GM18907 (cell line): ENCODE results near the gene ARHGAP26.

ENCODE experiments used
- ATAC-seq: cut with Tn5 transposase; IDR thresholded peaks from one replicate; pipeline ENCODE4 v1.9.1; 2021; ENCODE audit warnings: mild to moderate bottlenecking, moderate library complexity; ENCODE audit not compliant: unreplicated experiment

The ARHGAP26 gene

DNA sequence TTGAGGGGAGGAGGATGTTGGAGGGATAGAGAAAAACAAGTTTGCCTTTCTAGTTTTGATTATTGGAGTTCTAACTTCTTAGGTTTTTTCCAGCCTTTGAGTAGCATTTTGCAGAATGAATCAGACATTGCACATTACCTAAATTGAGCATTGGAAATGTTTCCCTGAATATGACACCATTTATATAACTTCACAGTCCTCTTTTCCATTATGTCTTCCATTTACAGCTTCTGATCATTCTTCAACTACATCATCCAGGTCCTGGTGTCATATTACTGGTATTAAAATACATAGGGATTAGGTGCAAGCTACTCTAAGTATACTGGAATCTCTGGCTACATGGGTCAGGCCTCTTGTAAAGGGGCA is 286.1 kb downstream of the ARHGAP26 start:
- ATAC-seq, result no peak

DNA sequence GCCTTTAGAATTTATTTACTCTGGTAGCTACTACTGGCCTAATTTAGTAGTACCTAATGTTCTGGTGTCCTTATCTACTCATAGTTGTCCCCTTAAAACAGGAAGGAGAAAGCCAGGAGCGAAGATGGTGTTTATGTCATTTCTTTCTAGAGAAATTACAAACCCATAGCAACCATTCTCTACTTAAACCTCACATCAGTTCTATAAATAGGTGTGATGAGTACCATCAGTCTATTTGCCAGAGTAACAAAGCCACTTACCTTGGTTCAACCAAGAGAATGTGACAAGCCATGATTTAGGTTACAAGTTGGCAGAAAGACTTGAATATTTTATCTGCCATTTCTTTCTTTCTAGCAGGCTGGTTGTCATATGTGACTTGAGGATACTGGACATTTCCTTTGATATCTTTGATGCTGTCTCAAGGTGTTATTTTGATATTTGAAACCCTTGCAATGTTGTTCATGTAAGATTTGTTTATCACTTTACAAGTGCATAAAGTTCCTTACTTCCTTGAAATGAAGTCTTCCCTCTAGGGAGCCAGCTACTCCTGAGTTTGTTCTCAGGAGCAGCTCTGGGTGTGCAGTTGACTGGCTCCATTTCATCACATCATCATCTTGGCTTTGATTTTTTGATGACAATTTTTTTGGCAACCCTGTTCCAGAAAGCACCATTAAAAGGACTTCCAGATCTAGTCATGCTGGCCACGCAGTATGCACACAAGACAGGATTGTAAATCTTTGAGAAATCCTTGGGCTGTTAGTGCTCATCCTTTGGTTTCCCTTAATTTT is 286.8 kb downstream of the ARHGAP26 start:
- peak; percentile 41 for ATAC-seq

DNA sequence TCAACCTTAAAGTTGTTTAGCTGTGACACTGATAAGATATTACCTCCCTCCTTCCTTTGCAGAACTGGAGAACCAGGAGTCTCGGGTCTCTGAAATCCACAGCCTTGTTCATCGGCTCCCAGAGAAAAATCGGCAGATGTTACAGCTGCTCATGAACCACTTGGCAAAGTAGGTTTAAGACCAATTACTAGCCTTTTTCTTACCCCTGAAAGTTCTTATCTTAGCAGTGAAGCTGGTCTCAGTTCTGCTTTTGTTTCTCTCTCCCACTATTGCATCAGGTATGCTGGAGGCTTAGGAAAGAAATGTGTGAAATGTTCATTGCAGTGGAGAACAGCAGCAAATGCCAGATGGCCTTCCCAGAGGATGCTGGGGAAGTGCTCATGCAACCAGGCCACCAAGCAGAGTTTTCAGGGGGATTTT is 287.4 kb downstream of the ARHGAP26 start:
- ATAC-seq, result peak; percentile 40

DNA sequence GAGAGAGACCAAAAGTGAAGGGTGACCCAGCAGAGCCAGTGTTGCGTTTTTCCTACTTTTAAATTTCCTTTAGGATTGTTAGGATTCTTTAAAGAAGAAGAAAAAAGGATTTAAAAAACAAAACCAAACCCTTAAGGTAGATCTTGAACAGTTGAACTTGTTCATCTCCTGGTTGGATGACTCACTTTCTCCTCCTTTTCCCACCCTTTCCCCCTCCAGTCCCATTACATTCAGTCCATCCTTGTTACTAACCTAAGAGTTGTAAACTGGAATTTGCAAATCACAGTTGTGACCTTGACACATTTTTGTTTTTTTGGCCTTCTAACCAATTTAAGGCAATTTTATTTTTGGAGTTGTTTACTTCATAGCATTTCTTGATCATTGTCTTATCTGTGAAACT is 289.2 kb downstream of the ARHGAP26 start:
- ATAC-seq, result no peak

DNA sequence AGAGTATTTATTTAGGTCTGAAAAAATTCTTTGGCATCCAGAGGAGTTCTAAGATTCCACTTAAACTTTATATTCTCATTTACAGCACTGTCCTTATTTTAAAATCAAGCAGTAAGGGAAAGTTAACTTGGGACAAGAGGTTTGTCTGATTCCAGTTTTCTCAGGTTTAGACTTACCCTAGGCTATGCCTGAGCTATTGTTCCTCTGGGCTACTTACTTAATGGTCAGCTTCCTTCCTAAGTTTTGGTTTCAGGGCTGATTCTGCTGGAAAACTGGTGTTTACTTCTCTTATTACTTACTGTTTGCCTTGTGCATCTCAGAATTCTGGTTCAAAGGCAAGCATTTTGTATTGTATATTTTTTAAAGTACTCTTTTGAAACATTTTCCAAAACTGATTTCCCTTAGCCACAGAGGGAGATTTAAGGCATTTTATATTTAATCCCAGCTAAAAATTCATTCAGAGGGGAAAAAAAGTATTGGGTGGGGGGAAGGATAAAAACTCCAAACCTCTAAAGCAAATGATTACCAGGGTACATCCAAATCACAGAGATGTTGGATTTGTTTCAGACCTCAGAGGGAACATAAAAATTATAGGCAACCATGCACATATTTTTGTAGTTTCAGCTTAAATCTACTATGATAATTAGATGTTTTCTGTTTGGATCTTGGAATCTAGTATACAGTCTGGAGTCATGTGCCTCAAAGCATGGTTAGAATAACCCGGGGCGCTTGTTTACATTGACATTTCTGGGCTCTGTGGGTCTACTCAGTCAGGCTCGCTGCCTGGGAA is 290.0 kb downstream of the ARHGAP26 start:
- no peak for ATAC-seq

DNA sequence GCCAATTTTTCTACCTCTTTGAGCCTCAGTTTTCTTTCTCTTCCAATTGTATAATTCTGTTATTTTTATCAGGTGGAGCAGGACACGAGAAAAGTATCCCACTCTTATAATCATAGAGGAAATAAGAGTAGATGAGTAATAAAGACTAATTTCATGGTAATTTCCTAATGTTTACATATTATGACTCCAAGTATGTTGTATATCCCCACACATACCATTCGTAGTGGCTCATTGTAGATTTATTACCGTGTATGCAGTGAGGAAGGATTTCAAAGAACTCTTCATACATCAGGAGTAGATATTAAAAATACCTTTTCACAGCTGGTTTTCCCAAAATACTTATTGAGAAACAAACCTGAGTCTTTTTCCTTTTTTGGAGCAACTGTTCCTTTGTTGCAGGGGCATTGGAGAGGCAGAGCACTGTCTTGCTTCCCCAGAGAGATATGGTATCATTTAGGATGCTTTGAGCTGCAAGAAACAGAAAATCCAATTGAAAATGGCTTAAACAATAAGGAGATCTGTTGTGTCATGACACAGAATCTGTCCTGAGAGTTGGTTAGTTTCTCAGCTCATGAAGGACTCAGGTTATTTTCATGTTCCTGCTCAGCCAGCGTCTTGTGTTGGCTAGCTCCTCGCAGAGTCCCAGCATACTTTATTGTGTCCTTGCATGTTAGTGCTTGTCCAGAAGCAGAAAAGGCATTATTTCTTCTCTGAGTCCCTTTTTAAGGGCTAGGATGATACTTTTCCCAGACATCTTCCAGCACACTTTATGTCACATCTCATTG is 291.2 kb downstream of the ARHGAP26 start:
- ATAC-seq, result no peak

DNA sequence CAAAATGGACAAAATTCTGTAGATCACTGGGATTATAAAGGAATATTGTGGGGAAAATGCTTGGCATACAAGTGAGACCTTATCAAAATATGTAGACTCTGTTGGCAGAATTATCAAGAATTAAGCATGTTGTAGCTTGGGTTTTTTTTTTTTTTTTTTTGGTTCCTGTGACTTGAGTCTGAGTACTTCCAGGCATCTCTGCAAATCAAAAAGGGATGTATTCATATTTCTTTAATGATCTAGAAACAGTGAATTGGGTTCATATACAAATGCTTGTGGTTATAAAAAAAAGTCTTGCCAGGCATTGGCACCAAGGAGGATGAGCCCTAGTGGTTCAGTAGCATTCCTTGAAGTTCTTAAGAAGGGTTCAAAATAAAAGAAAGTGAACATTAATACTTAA is 292.2 kb downstream of the ARHGAP26 start:
- ATAC-seq, result no peak

DNA sequence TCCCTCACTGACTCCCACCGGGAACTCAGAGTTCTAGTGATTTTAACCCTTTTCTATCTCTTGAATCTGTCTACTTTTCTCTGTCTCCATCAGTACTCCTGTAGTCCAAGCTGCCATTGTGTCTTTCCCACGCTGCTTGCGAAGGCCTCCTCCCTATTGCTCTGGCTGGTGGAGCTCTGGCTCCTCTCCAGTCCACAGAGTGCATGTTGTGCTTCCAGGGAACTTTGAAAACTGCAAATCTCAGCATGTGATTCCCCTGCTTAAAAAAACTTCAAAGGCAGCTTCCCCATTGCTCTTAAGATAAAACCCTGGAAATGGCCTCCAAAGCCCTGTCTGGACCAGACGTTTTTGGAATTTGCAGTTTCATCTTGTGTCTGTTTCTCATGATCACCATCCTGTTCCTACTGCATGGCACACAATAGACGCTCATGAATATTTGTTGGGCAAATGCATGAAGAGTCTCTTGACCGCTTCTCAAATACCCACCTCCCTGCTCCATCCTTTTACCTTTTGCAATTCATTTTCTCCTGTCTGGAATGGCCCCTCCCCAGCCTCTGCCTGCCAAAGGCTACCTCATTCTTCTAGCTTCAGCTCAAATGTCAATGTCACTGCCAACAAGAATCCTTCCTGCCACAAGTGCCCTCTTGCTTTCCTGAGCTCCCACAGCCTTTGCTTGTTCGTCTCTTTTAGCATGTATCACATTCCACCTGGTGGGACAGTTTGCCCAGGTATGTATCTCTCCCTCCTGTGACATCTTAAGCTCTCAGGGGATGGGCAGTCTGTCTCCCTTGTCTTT is 293.2 kb downstream of the ARHGAP26 start:
- no peak for ATAC-seq

DNA sequence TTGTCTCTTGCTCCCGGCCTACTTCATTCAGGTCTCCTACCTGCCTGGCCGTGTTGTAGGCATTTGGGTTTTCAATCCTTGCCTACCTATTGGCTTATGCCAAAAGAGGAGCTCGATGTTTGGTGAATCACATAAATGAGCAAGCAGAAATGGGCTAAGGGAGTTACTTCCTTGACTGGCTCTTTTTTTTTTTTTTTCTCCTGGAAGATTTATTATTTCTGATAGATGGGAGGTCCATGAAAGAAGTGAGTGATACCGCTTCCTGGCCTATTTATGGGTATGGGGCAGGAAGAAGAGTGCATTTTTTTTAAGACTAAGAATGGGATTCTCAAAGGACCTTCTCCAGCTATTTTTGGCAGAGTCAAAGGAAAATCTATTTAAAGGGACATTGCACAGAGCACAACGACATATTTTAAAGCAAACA is 294.1 kb downstream of the ARHGAP26 start:
- no peak for ATAC-seq

DNA sequence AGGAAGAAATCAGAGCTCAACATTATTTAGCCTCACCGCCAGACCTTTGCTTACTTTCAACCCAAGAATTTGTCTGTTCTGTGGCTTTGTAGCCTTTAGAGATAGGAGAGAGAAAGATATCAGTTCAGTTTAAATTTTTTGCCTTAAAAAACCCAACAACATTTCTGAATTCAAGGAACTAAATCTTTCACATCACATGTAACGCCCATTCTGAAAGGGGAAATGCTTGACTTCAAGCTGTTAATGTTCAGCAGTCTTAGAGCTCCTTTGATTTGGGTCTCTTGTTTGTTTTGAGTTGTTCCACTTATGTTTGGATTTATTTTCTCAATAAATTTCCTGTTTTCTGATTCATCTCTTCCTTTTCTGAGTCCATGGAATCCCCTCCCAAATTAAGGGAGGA is 294.5 kb downstream of the ARHGAP26 start:
- ATAC-seq, result no peak

DNA sequence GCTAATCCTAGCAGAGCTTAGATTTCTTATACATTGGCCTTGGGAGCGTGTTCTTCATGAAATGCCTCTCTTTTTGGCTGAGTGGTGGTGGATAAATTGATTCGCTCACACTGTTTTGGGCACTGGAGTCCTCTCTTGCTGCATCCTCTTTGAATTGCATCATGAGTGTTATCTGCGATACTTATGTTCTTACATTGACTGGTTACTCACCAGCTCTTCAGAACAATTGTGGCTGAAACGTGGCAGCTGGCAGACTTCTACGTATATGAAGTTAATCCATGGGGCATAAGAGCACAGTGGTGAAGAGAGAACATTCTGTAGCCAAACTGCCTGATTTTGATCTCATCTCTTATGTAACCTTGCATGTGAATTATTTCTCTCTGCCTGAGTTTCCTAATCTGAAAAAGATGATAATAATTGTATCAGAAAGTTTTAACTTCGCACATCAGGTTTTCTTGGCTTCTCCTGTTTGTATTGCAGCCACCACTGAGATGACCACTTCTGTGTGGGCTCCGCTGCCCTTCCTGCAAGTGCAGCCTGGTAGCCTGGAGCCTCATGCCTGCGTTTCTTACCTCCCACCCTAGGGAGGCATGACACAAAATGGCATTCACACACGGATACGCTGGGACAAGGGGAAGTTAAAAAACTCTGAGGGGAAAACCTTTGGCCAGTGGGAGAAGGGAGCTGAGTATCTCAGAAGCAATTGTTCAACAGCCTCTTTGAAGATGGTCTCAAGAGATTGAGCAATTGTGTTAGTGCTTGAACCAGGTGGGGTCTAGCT is 295.2 kb downstream of the ARHGAP26 start:
- no peak for ATAC-seq

DNA sequence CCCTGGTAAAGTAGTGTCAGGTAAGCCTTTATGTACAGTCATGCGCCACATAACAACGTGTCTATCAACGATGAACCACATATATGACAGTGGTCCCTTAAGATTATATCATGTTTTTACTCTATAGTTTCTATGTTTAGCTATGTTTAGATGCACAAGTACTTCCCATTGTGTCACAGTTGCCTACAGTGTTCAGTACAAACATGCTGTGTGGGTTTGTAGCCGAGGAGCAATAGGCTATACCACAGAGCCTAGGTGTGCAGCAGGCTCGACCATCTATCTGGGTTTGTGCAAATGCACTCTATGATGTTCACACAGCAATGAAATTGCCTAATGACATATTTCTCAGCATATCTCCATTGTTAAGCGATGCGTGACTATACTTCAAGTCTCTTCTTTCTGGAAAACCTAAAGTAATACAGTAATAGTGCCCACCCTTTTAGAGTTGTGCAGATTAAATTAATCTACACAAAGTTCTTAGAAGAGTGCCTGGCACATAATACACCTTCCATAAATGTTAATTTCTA is 295.9 kb downstream of the ARHGAP26 start:
- ATAC-seq, result peak; percentile 9

DNA sequence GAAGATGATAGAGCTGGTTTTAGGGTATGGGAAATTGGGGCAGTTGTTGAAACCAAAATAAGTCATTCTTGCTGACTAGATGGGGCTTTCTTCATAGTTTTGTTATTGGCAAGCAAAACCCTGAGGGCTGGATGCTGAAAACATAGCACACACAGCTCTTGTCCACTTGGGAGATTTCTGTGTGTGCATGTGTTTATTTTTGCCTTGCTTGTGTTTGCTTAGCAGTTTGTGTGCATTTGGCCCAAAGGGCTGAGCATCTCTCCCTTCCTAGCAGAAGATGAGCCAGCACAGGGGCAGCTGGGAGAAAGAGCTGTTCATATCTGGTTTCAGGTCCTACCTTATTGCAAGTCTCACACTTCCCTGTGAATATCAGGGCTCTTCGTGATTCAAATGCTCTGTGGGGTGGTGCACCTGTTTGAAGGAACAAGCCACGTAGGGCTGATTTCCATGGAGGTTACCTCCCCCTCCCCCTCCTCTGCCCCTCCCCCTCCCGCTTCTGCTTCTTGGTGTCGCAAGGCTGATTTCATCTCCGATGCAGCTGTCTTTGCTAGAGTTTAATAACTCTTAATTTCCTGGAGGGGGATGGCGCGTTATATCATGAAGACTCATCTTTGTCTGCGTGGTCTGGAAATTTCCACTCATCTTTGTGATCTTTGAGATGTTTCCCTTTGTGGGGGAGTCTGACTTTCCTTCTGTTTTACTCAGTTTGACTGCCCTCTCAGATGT is 296.5 kb downstream of the ARHGAP26 start:
- ATAC-seq, result peak; percentile 70

DNA sequence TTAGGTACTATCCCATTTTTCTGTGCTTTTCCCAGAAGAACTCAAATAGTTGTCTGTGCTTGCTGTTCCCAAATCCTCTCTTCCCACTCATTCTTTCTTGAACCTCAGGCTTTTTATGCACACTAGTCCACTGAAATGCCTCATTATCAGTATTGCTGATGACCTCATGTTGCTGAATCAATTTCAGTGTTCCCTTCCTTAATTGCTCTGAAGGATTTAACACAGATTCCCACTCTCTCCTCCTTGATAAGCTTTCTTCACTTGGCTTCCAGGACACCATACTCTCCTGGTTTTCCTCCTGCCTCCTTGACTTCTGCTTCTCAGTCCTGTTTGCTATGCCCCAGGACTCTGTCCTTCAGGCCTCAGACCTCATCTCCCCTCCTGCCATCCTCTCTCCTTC is 298.5 kb downstream of the ARHGAP26 start:
- no peak for ATAC-seq

DNA sequence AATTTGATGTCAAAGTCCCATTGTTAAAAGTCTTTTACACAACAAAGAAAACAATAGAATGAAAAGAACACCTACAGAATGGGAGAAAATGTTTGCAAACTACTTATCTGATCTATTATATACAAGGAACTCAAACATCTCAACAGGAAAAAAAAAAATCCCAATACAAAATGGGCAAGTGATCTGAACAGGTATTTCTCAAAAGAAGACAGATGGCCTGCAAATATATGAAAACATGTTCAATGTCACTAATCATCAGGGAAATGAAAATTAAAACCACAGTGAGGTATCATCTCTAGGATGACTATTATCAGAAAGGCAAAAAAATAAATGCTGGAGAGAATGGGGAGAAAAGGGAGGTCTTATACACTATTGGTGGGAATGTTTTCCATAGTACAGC is 301.8 kb downstream of the ARHGAP26 start:
- ATAC-seq, result no peak

DNA sequence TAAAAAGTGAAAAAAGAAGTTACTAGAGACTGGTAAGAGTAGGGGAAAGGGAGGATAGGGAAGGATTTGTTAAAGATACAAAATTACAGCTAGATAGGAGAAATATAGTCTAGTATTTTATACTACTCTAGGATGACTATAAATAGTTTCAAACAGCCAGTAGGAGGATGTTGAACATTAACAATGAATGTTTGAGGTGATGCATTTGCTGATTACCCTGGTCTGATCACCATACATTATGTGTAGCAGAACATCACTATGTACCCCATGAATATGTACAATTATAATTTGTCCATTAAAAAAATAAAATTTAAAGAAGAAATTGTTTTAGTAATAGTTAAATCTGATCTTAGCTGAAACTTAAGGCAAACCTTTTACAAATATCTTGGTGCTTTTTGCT is 302.6 kb downstream of the ARHGAP26 start:
- no peak for ATAC-seq

DNA sequence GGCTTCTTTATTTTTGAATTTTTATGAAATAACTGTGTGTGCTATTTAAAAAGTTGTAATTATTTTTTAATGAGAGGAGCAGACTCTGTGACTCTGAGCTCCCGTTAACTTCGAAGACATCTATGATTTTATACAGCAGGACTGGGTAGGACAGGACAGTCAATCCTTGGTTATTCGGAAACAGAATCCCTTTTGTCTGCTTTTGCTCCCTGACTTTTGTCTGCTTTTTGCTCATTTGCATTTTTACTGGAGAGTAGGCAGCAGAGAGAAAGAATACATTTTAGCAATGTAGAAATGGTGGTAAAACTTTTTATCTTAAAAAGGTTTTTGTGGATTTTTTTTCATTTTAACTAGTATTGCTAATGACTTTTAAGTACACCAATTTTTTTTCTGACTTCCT is 303.6 kb downstream of the ARHGAP26 start:
- no peak for ATAC-seq

DNA sequence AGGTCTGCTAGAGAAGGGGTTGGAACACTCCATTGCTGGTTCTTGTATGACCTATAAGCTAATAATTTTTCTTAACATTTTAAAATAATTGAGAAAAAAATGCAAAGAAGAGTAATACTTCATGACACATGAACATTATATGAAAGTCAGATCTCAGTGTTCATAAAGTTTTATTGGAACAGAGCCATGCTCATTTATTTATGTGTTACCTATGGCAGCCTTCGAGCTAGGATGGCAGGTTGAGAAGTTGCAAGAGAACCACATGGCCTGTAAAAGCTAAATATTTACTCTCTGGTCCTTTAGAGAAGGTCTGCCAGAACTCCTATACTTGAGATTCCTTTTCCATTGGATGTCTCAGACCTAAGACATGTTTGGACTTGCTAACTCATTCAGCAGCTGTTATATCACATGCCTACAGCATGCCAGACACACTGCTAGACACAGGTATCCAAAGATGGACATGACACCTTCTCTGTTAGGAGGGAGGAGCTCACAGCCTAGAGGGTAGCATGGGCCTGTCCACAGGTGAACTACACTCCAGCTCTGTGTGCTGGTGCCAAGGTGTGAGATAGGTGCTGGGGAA is 304.3 kb downstream of the ARHGAP26 start:
- ATAC-seq, result no peak

DNA sequence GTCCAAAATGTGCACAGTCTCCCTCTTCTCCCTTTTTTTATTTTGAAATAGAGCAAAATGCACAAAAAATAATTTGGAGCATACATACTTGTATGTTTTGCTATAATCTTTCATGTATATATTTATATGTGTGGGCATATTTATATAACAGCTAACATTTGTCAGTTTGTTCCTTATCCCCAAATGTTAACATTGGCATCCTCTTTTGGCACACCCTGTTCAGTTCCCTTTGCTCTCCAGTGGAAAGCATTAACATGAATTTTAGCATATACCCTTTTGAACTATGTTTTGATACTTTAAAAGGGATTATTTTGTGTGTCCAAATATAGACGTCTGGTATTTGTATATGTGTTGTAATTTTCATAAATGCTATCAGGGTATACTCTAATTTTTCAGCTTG is 306.2 kb downstream of the ARHGAP26 start:
- no peak for ATAC-seq
